ENCODE measurements around the gene MGME1.
"Not testable (repeated sequence)": the region's sequence is repeated elsewhere in the genome, so short reads cannot be mapped to it uniquely, and the experiment has no call there.

Gene MGME1

DNA sequence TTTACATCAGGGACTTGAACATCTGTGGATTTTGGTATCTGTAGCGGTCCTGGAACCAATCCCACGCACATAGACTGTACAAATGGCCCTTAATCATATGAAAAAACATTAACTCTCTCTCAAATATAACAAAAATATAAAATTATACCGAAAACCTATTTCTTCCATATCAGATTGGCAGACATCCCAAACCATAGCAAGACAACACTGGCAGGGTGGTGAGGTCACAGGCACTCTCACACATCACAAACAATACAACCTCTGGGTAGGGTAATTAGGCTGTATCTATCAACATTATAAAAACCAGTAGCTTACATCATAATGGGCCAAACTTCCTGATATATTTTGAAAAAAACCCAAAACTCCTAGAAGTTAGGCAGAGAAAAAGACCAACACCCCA, 48.0 kb downstream of the MGME1 start:
- no peak overlapping the region for H3K4me3 ChIP-seq (ENCODE audit: low read depth, low read length)
- TF ChIP-seq, protein P1, sequence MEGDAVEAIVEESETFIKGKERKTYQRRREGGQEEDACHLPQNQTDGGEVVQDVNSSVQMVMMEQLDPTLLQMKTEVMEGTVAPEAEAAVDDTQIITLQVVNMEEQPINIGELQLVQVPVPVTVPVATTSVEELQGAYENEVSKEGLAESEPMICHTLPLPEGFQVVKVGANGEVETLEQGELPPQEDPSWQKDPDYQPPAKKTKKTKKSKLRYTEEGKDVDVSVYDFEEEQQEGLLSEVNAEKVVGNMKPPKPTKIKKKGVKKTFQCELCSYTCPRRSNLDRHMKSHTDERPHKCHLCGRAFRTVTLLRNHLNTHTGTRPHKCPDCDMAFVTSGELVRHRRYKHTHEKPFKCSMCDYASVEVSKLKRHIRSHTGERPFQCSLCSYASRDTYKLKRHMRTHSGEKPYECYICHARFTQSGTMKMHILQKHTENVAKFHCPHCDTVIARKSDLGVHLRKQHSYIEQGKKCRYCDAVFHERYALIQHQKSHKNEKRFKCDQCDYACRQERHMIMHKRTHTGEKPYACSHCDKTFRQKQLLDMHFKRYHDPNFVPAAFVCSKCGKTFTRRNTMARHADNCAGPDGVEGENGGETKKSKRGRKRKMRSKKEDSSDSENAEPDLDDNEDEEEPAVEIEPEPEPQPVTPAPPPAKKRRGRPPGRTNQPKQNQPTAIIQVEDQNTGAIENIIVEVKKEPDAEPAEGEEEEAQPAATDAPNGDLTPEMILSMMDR (IDR thresholded peaks at IDR 0.05; ENCODE audit: control insufficient read depth, extremely low read depth, insufficient read depth), result no peak
- no peak for DNase-seq (ENCODE audit: low read depth)

DNA sequence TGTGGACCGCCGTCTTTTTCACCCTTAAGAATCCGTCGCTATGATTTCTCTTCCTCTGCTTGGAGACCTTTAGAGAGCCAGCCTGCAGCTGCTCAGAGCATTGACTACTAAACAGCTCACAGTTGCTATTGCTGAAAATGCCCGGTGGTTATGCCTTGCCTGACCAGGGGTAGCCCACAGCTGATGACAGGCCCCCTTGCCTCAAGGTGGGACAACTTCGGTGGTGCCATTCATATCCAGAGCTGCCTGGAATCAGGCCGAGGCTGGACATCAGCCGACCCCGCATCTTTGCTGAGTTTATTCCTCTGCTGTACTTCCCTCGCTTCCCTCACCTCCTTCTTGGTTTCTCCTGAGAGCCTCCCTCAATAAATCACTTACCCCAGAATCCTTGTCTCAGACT, 49.3 kb downstream of the MGME1 start:
- DNase-seq (ENCODE audit: low read depth), result no peak
- H3K4me3 ChIP-seq (ENCODE audit: low read depth, low read length), result no peak overlapping the region
- TF ChIP-seq, protein P1 (IDR thresholded peaks at IDR 0.05; ENCODE audit: control insufficient read depth, extremely low read depth, insufficient read depth), result no peak

DNA sequence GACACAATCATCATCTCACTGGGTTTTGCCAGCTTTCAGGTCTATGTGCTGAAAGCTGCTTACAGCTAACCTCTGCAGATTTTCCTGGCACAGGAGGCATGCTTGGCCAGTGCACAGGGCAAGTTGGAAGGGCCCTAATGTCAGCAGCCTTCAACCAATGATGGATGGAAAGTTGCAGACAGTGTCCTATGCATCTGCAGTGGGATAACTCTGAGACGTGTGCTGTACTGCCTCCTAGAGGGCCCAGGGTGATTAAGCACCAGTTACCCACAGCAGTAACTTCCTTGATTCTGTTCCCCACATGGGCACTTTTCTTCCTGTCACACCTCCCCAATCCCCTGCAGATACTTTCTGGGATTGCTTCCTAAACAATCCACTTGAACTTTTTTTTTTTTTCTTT, 50.2 kb downstream of the MGME1 start:
- no peak for DNase-seq (ENCODE audit: low read depth)
- H3K4me3 ChIP-seq (ENCODE audit: low read depth, low read length), result no peak overlapping the region
- TF ChIP-seq, protein P1 (IDR thresholded peaks at IDR 0.05; ENCODE audit: control insufficient read depth, extremely low read depth, insufficient read depth), result peak; percentile 50

DNA sequence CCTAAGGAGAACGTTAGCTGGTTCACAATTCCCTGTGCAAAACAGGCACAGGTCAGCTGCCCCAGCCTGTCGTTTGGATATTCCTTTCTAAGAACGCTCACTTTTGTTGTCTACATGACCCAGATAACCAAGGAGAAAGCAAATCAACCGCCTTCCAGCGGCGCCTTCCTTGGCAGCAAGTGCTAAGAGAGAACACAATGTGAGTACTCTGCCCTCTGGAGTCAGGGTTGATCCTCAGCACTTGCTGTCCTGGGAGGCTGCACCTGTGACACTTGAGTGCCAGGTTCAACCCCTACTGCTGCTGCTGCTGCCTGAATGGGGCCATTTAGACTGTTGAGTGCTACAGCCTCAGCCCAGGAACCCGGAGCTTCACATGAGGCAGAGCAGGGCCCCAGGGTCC, 52.1 kb downstream of the MGME1 start:
- DNase-seq (ENCODE audit: low read depth), result no peak
- TF ChIP-seq, protein P1 (IDR thresholded peaks at IDR 0.05; ENCODE audit: control insufficient read depth, extremely low read depth, insufficient read depth), result no peak
- no peak overlapping the region for H3K4me3 ChIP-seq (ENCODE audit: low read depth, low read length)

DNA sequence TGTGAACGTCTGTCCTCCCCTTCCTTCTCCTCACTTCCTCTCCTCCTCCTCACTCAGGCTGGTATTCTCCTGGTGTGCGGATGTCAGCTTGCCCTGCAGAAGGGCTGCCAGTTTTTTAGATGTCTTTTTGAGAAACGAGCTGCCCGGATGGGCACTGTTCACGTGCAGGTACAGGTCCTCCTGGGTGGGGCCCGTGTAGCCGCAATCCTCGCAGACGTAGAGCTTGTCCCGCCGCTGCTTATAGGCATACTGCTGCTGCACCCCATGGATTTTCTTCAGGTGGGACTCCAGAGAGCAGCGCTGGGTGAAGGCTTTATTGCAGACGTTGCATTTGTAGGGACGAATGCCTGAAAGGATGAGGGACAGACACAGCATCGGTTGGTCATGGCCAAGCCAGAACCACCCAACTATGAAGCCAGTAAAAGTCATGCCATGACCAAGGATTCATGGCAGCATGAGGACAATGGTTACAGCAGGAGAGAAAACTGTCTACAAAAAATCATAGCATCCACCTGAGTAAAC, 55.8 kb downstream of the MGME1 start:
- no peak for DNase-seq (ENCODE audit: low read depth)
- TF ChIP-seq, protein P1 (IDR thresholded peaks at IDR 0.05; ENCODE audit: control insufficient read depth, extremely low read depth, insufficient read depth), result no peak

DNA sequence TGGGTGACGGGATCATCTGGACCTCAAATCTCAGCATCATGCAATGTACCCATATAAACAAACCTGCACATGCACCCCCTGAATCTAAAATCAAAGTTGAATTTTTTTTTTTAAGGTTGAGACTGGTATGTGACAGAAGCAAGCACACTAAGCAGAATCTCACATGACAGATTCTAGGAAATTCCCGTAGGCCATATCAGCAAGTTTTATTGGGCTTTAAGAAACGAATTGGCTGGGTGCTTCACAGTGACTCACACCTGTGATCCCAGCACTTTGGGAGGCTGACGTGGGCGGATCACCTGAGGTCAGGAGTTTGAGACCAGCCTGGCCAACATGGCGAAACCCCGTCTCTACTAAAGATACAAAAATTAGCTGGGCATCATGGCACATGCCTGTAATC, 58.2 kb downstream of the MGME1 start:
- DNase-seq (ENCODE audit: low read depth), result peak; percentile 39
- not testable (repeated sequence) for H3K4me3 ChIP-seq (ENCODE audit: low read depth, low read length)

More for the DNA sequence above, 55.8 kb downstream of the MGME1 start:
- H3K4me3 ChIP-seq (ENCODE audit: low read depth, low read length), result no peak overlapping the region

DNA sequence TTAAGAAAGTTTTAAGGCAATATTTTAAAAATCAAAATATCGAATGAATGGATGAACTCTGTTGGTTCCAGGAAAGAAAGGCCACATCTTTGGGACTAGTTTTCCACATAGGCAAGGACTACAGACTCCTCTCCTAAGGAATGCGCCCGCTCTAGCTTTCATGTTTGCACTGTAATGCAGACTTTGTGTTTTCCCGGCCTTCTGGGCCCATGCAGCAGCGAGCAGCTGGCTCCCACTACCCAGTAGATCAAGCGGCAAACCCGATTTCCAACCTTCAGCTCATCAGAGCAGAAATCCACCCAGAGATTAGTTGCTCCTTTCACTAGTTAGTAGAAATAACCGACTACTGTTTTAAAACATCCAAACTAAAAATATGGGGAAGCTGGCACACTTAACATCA, 61.2 kb downstream of the MGME1 start:
- H3K4me3 ChIP-seq (ENCODE audit: low read depth, low read length), result no peak overlapping the region
- no peak for DNase-seq (ENCODE audit: low read depth)
- TF ChIP-seq, protein P1 (IDR thresholded peaks at IDR 0.05; ENCODE audit: control insufficient read depth, extremely low read depth, insufficient read depth), result no peak

Data from LNCaP clone FGC (cell line).